Renal cortex interstitium (tissue), 11 donors: ENCODE results near the gene DMBT1. TPM values are rescaled to one million over a fixed set of nuclear protein-coding genes. Genes with fewer than 3 reads are reported as not detected.
A peak's percentile ranks its signal among the peaks of the same experiment; 100 is the strongest.

Experiments
- DNase-seq, 11 donors: peaks; one replicate each; pipeline ENCODE4 v3.0.0-alpha.2; 2013; ENCODE audit warnings: low read depth in 9 of 11, low spot score in 4 of 11; ENCODE audit errors: extremely low read depth in 1 of 11
- polyA plus RNA-seq, 3 donors: library from polyadenylated mRNA; unstranded; fragments of 120-200 nt; gene quantifications; one replicate each; pipeline ENCODE4 v1.2.1, GENCODE V29; 2013; ENCODE audit not compliant: insufficient read length in 3 of 3

Gene DMBT1
- polyA plus RNA-seq, 3 donors, result 0.12 to 0.36 (median 0.16) TPM

DNA sequence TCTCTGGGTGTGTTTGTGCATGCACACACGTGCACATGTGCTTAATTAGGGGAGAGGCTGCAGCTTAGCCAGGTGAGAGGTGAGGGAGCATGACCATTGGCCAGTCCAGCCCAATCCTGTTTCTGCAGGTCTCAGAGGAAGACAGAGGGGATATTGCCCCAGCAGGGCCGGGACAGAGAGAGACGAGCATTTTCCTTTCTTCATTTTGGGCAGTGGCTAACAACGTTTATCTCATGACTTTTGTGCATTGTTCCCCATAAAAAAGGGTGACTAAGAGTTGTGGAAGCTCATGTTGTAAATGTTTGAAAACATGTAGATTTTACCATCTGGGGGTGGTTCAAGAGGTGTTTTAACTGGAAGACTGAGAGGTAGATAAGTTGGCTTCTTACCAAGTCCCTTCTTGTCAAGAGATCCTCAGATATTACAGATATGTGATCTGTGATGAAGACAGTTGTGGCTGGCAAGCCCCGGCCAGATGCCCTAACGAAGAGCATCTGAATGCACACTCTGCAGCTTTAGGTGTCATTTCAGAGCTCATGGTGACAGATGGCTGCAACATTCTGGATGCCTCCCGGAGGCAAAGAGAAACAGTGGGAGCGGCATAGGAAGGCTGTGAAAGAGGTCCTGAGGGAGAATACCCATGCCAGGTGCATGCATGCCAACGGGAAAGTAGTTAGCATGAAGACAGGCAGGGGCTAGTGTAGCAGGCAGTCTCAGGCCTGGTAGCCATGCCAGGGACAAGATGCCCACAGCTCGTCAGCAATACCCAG, 16.7 kb upstream of the DMBT1 start:
- DNase-seq, result no peak

DNA sequence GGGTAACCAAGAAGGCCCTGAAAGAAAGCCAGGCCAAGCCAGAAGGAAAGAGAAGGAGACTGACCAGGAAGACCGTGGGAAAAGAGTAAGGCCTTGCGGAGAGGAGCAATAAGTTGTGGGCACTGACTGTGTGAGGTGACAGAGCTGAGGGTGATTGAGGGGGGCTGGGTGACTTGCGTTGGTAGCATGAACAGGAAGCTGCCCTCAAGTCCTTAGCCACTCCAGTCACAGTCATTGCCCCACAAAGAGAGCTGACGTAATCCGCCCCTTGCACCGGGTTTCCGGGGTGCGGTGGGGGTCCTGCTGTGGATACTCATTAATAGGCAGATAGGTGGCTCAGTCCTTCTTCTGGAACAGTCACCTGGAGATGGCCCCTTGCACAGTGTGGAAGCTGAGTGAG, 16.1 kb upstream of the DMBT1 start:
- no peak for DNase-seq

DNA sequence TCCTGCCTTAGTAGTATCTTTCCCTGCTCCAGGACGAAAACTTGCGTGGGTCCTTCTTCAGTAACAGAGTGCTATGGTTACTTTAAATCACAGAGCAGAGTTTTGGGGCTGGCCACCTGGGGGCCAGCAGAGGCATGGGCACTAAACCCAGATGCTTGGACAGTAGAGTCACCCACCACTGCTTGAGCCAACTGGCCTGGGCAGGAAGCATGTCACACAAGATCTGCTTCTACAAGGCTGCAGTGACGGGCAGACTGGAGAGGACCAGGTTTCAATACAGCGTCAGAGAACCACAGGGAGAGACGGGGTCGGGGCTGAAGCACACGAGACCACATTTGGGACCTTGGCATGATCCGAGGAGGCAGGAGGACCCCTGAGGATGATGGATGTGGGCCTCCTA, 14.3 kb upstream of the DMBT1 start:
- no peak for DNase-seq

DNA sequence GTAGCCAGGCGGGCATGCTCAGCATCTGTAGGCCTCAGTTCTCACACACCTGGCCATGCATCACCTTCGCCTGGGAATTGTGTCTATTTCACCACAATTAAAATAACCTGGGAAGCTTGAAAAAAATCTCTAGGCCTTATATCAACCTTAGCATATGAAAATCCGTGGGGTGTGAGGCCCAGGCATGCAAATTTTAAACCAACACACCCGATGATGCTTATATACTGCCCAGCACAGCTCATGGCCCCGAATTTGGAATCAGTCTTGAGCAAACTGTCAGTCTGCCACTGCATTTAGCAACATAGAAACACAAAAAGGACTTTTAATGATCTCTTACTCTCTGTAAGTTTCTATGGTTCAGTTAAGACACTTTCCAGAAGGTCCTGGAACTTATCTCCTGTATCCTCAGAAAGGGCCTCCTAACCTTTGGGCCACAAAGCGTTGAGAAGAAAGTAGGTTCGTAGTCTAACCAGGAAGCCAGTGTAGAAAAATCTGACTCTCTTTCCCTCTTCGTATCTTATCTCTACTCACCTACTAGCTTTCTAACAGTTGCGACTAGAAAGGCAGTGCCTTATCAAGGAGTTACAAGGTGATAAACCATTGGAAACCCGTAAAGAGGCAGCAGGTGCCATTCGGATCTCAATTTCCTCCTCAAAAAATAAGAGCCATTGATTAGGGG, 12.0 kb upstream of the DMBT1 start:
- no peak for DNase-seq

DNA sequence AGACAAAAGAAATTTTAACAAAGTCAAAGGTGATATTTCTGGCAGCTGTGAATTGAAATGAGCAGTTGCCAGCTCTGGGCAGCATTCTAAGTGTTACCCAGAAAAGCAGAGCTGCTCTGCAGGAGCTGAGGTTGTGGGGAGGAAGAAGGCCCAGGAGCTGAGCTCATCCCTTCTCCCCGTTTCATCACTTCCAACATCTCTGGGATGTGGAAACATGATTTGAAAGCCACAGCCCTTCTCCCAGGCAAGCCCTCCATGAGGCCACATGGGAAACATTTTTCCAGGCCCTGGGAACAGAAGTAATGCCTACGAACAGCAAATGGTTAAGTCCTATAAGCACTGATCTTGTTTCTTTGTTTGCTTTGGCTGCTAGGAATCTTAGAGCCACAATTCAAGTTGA, 10.9 kb upstream of the DMBT1 start:
- DNase-seq, result no peak

DNA sequence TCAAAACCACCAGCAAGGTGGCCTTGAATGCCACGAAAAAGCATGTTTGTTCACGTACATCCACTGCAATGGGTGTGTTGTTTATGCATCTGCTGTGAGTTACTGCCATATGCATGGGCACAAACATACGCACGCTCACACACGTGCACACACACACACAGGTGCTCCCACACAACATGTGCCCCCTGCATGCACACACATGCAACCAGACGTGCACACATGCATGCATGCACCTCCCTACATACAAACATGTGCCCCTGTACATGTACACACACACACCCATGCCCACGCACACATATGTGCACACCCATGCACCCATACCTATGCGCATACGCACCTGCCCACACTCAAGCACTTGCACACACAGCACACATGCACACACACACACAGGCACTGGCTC, 10.1 kb upstream of the DMBT1 start:
- no peak for DNase-seq

DNA sequence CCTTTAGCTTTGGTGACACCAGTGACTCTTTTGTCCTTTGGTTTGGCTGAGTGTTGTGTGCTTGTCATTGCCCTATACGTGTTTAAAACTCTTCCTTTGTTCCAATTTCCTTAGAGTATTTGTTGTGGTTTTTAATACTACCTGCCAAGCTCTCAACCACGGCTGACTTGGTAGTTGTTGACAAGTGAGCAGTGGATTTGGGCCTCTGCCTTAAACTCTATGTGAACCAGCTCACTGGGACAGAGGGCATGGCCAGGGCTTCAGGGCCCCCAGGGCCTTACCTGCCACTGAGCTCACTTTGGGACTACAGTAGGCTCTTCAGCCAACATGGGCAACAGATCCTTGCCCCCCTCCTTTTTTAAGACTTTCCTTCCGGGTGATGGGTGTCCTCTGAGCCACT, 9.6 kb upstream of the DMBT1 start:
- no peak for DNase-seq

DNA sequence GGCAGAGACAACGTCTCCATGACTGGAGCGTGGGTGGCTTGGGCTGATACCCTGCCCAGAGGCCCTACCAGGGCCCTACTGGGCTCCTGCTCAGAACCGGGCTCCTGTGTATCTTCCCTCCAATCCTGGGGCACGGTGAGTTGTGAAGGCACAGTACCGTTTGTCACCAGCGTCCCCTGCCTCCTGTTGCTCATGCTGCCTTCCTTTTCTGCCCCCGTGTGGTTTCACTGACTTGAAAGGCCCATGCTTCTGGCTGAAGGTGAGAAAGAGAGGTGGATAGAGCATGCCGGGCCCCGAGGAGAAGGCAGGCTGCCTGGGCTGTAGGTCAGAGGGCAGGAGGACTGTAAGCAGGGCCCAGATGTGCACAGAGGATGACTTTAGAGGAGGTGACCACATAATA, 9.1 kb upstream of the DMBT1 start:
- DNase-seq, result no peak

DNA sequence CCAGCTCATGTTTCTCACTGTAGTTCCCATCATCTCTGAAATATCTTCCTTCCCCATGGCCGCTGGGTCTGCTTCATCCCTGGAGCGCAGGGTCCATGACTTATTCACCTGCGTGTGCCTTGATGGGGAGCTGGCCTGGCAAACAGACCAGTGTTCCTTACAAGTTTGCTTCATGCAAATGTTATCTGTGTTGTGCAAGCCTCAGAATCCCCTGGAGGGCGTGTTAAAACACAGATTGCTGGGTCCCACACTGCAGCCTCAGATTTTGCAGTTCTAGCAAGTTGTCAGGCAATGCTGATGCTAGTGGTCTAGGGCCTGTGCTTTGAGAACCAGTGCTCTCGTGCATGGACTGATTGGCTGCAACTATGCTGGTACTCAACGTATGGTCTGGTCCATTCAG, 7.2 kb upstream of the DMBT1 start:
- DNase-seq, result no peak

DNA sequence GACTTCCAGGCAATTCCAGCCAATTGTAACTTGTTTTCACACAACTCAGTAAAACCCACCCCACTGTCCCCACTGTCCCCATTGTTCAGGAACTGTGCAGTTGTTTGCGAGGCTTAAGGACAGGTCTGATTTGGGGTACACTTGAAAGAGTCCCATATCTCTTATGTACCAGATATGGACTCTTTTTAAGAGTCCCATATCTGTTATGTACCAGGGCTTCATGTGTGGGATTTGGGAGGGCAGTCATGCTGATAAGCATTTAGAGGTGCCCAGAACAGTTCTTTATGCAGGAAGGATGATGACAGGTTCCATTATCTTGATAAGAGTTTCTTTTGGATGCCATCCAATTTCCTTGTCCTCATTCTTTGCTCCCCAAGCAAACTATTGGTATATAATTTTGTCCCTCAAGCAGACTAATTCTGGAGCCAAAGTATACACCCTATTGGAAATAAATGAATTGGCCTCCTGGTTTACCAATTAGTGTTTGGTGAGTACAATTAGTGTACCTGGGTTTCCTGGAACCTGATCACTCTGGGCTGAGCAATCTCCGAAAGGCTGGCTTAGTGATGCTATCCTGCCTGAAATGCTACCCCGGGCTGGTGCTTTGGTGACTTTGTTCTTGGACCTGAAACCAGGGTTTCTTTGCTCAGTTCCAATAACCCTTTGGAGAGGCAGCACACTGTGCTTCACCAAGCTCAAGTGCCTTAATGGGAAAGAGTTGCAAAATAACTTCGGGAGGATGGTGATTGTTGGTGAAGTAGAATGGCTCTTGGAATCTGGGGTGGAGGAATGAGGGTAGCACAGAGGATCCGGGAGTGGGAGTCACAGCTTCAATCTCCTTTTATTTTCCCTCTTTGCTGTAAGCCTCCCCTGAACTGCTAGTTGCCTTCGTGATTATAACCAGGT, 6.2 kb upstream of the DMBT1 start:
- DNase-seq, result no peak

DNA sequence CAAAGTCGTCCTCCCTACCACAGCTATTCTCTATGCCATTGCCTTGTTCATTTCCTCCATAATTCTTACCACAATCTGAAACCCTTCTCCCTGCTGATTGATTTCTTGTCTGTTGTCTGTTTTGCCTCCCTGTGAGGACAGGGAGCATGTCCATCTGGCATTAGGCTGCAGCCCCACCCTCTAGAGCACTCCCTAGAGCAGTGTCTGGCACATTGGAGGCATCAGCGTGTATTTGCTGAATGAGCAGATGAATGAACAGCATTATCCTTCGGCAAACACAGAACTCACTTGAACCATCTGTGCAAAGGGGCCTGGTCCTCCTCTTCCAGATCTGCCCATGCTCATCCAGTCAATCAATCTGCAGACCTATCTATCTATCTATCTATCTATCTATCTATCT, 5.1 kb upstream of the DMBT1 start:
- DNase-seq, result no peak

DNA sequence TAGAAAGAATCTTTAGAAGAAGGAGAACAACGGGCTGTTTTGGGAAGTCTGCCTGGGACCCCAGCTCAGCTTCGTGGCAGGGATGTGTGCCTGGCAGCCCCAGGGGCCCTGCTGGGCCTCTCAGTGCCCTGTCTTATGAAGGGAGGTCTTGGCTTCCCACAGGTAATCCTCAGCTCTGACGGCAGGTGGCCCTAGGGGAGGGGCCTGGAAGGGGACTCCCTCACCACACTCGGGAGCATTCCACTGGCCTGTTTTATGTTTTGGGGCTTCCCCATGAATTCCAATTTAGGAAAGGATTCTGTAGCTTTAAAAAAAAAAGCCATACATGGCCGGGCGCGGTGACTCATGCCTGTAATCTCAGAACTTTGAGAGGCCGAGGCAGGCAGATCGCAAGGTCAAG, 3.0 kb upstream of the DMBT1 start:
- DNase-seq, result no peak

DNA sequence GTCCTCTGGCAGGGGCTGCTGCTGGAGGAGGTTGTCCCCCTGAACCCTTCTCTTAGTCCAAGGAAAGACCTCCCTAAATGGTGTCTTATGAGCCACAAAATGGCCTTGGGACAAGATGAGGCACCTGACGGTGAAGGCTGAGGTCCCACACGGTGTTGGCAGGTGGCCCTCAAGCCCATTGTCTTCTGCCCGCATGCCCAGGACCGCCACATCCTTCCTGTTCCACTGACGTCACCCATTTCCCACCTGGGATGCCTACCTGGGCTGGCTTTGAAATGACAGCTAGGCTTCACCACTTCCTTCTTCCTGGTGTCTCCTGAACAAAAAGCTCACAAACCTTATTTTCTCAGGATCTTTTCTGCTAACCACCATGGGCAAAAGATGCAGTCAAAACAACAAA, 2.1 kb upstream of the DMBT1 start:
- DNase-seq, result no peak

DNA sequence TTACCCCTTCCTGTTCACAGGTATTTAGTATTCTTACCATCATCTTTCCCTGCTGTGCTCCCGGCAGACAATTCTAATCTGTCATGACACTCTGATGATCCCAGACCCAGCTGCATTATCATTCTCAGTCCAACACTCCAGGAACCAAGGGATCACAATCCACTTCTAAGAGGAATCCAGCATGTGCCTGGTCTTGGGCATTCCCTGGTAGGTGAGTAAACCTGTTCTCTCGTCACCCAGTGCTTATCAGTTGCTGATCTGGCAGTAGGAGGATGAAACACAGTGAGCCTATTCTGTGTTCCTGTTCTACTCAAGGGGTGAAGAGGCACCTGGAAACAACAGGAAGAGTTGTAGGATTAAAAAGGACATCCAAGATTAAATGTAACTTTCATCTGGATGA, 1.3 kb upstream of the DMBT1 start:
- no peak for DNase-seq

DNA sequence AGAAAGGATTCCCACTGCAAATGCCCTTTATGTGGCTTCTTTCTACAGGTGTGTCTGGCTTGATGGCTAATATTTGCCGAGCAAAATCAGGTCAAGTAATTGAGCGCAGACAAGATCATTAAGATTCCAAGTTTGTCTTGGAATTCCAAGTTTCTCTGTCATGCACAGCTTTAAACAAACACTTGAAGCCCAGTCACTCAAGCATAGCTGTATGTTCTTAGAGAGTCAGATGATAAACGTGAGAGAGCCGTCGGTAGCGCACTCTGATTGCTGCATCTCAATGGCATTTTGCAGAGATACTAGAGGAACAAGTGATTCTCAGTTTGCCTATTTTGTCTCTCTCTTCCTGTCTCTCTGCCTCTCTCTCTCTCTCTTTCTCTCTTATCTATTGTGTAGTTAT, 658 bp downstream of the DMBT1 start:
- no peak for DNase-seq

DNA sequence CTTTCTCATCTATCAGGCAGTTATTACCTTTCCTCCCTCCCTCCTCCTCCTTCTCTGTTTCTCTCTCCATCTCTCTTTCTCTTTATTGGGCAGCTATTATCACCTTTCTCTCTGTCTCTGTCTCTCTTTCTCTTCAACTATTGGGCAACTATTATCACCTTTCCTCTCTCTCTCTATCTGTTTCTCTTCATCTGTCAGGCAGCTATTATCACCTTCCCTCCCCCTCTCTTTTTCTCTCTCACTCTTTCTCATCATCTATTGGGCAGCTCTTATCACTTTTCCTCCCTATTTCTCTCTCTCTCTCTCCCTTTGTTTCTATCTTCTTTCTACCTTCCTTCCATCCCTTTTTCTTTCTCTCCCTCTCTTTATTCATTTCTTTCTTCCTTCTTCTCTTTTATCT, 1.2 kb downstream of the DMBT1 start:
- DNase-seq, result no peak

DNA sequence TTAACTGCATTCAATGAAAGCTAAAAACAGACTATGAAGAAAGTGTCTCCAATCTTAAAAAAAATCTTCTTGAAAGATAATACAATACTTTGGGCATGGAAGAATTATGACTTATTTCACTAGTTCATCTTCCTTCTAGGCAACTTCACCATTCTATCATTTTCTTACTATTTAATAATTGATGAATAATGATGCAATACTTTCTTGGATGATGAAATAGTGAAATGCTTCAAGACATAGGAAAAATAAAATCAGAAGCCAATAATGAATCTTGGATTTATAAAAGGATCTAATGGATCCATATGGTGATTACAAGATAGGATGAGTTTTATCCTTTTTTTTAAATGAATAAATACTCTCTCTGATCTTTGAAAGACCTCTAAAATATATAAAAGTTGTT, 4.4 kb downstream of the DMBT1 start:
- DNase-seq, result no peak

DNA sequence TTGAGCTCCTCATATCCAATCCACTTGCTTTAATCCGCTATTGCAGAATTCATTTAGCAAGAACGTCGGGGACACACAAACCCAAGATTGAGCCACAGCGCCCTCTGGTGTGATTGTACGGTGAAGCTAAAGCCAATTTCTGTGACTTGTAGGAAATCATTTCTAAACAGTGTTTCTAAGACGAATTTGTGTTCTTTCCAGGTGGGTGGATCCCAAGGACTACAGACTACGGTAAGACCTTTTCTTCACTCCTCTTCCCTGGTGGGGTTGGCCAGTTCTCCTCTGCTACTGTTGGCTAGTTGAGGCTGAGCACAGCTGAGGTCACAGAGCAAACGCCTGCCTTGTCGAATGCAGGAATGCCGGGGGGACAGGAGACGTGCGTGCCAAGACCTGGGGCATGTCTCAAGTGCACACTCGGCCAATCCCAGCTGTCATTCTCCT, 5.2 kb downstream of the DMBT1 start:
- DNase-seq, result peak; percentile 38 to 86 (median 74)

DNA sequence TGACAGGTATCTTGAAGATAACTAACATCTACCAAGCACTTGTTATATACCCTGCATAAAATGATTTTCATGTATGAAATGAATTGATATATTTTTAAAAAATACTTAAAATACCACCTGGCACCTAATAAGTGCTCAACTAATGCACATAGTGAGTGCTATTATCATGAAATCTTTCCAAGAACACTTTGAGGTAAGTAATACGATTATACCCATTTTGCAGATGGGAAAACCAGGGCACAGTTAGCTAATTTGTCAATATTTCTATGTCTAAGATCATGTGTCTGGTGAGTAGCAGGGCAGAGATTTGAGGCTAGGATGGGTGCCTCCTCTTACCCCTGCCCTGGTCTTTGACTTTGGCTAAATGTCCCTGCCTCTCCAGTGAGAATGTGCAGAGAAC, 6.1 kb downstream of the DMBT1 start:
- DNase-seq, result no peak

DNA sequence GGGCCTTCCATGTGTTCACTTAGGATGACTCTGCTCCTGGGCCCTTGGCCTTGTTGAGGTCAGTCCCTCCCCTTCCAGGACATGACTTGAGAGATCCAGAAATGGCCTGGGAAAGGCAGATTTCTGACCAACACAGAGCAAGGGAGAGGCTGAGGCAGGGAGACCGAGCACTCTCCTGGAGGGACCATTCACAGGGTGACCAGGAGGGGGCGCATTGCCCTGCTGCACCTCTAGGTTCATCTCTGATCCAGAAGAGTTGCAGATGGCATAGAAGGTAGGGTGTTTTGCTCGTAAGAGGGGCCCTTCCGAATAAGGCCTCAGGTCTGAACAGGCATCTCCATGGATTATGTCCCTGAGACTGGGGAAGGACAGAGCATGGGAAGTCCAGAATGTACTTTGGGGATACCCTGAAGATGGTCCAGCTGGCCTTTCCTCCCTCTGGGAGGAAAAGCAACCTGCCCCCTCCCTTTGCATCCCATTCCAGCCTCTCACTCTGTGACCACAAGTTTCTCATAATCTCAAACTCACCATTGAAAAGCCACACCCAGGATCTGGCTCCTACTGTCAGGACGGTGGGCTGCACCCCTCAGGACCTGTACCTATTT, 6.6 kb downstream of the DMBT1 start:
- DNase-seq, result no peak
